GM21786 (cell line): ENCODE results near the gene ETV3L.

Experiments
- ATAC-seq: cut with Tn5 transposase; IDR thresholded peaks from one replicate; pipeline ENCODE4 v1.9.1; 2021; ENCODE audit not compliant: unreplicated experiment

The ETV3L gene

DNA sequence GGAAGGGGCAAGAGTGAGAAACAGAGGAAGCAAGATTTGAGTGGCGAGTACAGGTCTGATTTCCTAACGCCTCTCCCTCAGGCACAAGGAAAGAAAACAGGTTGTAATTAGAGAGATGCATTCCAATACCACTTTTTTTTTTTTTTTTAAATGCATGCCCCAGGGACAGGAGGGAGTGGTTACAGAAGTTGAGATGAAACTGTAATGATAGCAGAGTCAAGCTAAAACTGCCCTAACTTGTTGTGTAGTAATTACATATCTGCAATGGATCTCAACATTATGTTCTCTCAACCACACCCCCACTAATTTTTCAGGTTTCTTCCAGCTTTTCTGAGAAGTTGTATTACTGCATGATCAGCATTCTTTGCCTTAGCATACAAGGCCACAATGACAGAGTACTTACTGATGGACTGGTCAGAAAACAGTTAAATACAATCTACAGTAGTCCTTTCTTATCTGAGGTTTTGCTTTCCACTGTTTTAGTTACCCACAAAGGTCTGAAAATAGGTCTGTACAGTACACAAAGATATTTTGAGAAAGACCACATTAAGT, 33.1 kb upstream of the ETV3L start:
- ATAC-seq = no peak

DNA sequence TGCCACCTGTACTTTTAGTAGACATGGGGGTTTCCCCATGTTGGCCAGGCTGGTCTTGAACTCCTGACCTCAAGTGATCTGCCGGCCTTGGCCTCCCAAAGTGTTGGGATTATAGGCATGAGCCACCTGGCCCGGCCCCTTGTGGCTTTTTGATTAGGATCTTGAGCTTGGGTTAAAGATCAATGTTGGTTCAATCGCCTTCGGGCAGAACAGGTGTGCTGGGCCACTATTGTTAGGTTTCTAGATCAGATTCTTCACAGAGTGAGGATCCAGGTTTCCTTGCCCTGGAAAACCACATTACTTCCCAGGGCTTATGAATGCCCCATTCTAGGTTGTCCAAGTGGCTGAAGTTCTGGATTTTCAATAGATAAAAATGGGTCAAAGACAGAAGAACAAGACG, 32.5 kb upstream of the ETV3L start:
- ATAC-seq = no peak

DNA sequence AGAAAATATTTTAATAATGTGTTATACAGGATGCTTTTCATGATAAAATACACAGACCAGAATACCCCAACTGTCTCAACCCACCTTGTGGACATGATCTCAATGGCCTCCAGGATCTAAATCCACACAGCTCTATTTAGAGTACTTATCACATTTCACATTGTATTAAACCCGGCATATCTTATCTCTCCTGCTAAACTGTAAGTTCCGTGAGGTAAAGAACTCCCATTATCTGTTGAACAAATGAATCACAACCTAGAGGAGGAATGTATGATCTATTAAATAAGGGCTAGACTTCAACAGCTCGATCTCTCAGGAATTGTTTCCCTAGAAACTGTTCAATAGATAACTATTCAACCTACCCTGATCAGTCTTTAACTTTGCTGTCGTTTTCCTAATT, 31.7 kb upstream of the ETV3L start:
- no peak for ATAC-seq

DNA sequence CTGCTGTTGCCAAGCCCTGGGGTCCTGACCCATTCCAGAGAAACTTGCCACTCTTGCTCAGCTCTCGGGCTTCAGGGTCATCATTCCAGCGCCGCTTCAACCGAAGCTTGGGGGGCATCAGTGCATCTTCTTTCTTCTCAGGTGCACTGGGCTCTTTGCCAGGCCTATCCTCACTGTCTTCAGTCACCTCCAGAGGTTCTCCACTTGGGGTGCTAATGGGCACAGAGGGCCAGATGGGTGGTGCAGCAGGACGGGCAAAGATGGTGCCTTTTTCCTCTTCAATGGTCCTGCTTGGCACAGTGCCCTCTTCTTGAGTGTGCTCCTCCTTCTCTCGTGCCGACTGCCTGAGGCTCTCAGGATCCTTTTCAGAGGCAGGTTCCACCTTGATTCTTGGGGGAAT, 25.2 kb upstream of the ETV3L start:
- no peak for ATAC-seq

DNA sequence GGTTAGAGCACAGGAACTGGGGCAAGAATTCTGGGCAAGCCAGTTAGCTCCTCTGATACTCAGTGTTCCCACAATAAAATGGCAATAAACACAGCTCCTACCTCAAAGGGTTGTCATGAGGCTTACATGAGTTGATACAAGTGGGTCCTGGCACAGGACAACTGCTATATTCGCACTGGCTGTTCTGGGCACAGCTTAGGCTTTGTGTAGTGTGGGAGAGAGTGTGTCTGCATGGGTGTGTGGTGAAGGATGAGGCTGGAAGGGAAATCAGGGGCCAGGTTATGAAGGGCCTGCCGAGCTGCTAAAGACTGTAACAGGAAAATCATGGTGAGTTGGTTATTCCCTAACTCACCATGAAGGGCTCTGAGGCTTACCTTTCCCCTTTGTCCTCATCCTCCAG, 19.8 kb upstream of the ETV3L start:
- ATAC-seq = no peak

DNA sequence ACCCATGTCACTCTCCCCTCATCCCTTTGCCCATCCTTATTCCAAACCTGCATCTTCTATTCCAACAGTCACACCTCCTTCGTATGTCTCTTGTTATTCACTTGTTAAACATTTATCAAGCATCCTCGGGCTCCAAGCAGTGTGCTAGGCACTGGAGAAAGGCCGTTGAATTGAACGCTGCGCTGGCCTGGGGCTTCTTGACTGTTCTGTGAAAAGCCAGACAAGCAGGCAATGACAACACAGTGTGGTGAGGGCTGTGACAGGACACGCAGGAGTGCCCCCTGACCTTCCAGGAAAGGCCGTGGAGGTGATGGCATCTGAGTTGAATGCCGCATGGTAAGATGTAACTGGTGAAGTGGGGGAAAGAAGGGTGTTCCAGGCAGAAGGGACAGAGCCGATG, 19.4 kb upstream of the ETV3L start:
- ATAC-seq = no peak

DNA sequence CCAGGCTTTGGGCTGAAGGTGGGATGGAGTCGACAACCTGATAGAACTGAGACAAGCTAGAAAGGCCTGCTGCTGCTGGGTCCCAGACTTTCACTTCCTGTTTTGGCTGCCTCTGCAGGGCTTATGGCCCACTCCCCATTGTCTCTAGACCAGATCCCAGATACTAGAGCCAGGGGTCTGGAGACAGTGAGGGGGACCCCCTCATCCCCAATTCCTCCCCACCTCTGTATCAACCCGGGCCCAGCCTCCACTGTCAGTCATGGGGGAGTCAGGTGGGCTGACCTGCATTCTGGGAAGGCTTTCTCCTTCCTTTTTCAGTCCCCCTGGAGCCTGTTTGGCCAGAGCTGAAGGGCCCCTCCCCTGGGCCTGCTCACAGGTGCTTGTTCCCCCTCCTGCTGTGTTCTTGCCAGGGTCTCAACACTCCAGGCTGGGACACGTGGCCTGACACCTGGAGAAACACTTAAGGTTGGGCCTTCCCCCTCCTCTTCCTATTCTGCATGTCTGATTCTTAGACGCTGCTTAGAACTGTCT, 18.0 kb upstream of the ETV3L start:
- no peak for ATAC-seq

DNA sequence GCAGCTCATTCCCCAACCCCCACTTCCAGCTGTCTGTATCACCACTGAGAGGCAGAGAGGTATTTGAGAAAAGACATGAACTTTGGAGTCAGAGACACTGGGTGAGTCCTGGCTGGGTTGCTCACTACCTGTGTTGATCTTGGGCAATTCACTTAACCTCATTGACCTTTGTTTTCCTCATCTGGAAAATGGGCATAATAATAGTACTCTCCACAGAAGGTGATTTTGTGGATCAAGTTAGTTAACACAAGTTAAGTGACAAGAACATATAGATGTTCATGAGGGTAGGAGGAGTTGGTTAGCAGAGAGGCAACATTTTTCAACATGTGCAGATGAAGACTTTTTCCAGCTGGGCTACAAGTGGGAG, 17.1 kb upstream of the ETV3L start:
- ATAC-seq = no peak

DNA sequence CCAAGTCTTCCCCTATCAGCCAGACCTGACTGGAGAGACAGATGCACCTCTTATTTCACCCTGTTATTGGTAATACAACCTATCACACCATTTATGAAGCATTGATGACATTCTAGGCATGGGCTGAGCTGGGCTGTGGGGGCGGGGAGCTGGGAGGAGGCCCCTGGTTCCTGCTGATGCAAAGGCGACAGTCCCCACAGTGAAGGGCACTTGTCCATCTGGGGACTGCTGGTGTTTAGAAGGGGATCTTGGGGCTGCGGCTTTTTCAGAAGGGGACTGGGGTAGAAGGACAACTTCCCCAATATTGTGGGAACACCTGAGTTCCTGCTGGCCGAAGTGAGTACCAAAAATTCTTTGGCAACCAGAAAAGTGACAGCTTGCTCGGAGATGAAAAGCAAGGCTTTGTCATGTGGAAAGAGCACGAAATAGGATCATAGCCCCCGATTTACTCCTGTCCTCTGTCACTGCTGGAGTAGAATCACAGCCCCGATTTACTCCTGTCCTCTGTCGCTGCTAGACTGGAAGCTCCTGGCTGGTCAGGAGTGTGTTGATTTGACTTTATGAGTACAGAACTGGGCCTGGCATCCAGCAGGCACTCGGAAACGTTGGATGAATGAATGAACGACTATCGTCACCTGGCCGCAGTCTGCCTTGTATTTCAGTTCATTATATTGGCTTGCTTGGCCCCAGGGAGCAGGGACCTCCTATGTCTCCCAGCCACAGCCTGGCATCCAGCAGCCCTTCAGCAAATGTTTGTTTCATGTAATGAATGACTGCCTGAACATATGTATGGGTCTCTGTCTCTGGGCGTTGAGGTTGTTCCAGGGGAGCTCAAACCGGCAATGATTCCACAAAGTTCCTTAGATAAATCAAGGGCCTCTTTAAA, 16.5 kb upstream of the ETV3L start:
- ATAC-seq = no peak

DNA sequence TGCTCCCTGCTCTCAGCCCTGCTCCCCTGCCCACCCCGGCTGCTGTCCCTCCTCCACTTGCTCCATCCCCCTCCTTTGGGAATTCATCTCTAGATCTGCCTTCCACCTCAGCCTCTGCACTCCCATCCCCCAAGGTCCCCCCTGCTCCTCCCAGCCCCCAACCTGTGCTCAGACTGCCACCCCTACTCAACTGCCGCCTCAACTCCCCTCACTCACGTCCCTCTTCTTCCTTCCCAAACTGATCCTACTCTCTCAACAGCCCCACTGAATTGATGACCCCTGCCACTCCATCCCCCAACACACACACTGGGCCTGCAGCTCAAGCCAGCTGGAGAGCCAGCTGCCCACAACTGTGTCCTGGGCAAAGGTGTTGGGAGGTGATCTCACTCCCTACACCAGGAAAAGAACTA, 15.8 kb upstream of the ETV3L start:
- ATAC-seq = no peak

DNA sequence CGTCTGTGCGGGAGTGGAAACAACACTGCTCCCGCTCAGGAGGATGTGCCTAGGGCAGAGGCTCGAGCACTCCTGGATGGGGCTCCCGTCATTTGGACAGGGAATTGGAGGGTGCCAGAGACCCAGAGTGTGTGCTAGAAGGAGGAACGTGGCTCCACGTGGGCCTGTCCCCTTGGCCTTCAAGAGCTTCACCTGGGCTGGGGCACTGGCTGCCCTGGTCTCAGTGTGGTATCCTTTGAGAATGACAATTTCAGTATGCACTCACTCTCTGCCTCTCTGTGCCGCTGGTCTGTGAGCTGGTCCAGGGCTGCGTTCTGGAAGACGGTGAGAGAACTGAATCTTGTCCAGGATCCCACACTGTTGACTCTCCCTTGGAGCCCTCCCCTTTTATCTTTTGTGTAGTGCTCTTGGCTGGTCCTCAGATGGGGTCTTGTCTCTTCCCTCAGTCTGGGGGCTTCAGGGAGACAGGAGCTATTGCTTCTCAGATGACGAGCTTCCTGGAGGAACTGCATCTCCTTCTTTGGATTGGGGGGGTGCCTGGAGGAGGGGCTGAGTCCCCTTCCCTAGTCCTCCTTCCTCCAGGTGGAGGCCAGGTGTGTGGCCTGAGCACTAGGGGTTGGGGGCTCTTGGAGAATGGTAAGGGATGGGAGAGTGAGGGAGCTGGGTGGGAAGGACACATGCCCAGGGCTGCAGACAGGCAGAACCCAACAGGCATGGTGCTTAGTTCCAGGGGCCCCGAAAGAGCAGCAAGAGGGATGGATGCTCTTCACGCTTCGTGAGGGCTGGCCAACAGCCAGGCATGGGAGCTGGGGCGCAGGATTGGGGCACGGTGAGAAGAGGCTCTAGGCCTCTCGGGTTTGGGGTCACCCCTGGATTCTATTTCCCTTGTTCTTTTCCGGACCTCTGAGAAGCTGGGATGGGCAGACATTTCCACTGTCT, 14.8 kb upstream of the ETV3L start:
- no peak for ATAC-seq

DNA sequence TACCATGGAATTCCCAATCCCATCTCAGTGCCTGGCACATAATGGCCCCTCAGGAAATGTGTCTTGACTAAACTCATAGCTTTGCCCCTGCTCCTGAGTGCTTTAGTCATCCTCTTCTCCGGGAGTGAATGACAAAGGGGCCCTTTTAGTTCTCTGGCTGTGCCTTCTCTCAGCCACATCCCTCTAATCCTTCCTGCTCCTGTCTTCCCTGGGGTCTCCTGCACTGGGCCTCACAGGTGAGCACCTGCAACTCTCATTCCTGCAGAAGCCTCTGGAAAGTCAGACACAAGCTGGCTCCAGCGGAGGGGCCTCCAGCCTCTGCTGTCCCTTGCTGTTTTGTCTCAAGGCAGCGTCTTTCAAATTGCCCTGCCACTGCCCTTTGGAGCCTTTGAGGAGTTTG, 14.0 kb upstream of the ETV3L start:
- ATAC-seq = no peak

DNA sequence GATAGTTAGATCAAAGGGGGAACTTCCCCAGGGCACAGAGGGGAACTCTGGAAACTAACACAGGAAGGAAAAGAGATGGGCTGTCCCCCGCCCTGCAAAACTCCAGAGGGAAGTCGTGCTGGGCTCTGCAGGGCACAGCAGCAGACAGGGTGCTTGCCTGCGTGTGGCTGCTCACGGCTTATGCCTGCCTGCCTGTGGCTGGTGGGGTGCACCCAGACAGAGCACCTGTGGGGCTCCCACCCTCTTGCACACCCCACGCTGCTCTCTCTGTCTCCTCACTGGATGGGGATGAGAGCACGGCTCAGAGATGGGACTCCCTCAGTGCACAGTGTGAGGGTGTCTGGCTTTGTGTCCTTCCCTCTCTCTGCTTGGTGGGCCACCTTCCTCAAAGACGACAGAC, 13.5 kb upstream of the ETV3L start:
- no peak for ATAC-seq

DNA sequence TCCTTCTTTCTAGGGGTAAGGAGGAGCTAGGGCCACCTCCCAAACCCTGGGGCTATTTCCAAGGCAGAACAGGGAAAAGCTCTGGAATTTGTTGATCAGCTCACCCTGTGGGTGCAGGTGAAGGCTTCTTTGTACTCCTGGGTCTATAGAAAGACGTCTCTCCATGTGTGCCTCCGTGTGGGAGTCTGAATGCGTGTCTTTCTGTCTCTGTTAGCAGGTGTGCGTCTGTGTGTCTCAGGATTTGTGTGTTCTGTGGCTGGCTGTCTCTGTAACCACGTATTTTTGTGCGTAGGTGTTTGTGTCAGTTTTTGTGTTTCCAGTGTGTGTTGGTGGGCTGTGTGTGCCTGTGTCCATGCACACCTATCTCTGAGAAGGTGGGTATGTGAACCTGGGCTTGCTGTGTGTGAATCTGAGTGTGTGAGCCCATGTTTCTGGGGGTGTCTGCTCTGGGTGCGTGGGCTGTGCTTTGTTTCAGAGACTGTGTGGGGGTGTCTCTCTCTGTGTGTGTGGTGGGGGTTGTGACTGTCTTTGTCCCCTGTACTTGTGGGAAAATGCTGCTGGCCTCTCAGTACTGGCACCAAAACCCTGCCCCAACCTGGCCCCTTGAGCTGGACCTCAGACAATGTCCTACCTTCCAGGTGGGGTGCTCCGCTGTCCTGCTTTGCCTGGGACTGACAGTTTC, 12.7 kb upstream of the ETV3L start:
- ATAC-seq = no peak

DNA sequence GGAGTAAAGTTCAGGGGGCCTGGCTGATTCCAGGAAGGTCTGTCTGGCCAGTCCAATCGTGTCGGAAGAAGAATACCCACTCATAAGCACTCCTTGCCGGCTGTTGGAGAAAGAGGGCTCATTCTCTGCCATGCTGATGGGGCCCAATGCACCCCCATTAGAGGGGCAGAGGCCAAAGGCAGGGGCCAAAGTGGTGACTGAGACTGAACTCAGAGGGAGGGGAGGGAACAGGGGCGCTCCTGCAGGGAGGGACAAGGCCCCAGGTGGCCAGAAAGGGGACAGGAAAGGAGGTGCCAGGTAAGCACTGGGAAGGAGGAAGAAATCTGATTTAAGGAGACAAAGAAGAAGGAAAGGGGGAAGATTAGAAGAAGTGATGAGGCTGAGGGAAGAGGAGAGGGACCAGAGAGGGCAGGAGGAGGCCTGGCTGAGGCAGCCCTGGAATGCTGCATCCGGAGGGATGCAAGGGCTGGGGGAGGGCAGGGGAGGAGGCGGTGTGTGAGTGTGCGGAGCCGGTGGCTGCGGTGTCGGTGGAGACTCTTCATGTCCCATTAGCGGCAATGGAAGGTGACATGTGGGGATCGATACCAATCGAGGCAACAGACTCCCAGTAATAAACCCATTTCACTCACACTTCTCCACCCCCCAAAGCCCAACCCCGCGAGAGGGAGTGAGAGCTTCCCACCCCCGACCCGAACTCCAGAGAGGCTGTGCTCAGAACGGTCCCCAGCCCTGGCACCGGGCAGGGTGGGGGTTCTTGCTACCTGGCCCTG, 12.0 kb upstream of the ETV3L start:
- ATAC-seq = no peak

DNA sequence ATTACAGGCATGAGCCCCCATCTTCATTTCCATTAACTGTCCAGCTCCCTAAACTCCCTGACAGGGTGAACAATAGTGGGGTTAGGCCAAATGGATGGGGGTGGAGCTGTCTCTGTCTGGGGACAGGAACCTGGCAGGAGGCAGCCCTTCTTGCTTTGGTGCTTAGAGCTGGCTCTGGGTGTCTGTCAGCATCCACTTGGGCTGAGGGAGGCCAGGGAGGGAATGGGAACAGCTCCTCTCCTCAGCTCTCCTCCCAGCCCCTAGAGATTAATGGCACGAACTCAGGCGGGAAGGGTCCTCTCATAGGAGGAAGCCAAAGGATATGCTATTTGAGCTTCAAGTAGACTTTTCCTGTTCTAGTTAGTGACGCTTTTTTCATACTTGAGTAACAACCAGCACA, 11.1 kb upstream of the ETV3L start:
- ATAC-seq = no peak

DNA sequence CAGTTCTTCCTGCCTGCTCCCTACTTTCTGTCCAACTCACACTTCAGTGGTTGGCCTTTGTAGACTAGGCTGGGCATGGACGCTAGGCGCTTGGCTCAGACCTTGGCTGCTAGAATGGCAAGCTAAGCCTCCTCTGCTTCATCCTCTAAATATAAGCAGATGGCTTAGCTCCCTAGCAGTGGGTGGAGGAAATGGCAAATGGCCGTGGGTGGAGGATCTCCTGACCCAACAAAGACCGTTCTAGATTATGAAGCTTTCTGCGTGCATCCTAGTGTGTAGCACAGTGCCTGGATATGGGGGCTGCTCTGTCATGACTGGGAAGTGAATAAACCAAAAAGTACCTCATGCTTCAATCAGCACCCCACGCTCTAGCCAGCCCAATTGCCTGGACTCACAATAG, 10.4 kb upstream of the ETV3L start:
- no peak for ATAC-seq

DNA sequence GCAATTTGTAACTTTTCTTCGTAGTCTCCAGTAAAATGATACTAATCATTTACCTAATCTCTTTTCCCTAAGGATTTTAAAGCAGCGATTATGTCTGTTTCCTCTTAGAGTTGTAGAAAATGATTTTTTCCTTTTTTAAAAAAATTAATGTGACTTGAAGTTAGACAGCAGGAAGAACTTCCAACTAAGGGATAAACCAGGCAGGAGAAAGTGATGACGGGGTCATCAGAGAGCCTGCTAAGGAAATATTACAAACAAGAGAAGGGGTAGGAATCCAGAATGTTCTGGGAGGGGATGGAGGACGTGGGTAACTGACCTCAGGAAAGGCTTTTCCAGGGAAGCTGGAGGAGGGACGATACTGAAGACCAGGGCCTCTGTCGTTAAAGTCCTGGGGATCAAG, 8.8 kb upstream of the ETV3L start:
- ATAC-seq = no peak

DNA sequence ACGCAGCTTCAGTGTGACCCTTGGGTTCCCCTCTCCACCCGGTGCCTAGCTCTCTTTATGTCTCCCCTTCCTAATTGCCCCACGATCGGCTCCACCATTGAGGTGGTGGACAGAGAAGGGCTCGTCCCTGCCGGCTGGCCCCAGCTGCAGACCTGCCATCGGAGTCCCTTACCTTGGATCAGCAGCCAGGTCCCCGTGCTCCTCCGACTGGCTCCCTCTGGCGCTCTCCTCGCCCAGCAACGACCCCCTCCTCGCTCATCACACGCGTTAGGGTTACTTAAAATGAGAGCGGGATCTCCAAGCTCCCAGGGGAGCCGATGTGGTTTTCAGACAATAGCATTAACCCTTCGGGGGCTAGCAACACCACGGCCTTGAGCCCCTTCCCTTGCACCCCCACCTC, 8.1 kb upstream of the ETV3L start:
- ATAC-seq = no peak

DNA sequence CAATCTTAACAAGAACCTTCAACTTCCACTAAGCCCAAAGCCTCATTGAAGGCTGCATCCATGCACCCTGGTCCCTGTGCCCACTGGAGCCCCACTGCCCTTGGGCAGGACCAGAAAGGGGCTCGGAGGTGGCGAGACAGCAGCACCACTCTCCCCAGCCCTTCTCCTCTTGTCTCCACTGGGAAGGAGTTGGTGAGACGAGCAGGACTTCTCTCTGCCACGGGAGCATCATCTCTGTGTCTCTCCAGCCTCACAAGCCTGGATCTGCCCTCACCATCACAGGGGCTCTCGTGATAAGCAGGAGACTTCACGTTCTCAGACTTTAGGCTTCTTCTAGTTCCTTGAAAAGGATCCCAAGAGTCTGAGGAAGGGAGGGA, 7.2 kb upstream of the ETV3L start:
- no peak for ATAC-seq
